GM23248 (cell line): Measurements from ENCODE around the gene JCAD.

Experiments used
- EZH2 ChIP-seq: fragments of 200-600 bp; sonication (generic); IDR thresholded peaks from 2 replicates; pipeline ENCODE4 v1.6.1; 2018; ENCODE audit warnings: antibody characterized with exemption, mild to moderate bottlenecking; ENCODE audit not compliant: insufficient read depth, poor library complexity, severe bottlenecking
- EZH2phosphoT487 ChIP-seq: fragments of 200-600 bp; sonication (generic); IDR thresholded peaks from 2 replicates; pipeline ENCODE4 v1.6.1; 2018; ENCODE audit warnings: antibody characterized with exemption, moderate library complexity, mild to moderate bottlenecking, low read depth; ENCODE audit not compliant: insufficient read depth

DNA sequence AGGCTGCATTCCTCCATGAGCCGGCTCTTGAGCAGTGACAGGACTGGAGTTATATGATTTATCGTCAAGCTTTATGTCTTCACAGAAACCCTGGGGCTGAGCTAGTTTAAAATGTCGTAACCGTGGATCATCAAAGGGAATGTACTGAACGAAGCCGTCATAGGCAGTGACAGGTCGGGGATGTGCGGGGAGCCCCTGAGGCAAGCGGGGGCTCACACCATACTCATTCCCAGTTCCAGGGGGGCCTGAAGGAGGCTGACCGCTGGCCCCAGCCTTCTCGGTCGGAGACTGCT is 30.7 kb downstream of the JCAD start:
- TF ChIP-seq EZH2phosphoT487, result no peak
- no peak for TF ChIP-seq EZH2
